Glomerular endothelial cell (primary cell): ENCODE data around the gene RIBC2. TPM values are rescaled to one million over a fixed set of nuclear protein-coding genes. Genes with fewer than 3 reads are reported as not detected.
A peak's percentile ranks its signal among the peaks of the same experiment; 100 is the strongest.
"Not testable (repeated sequence)": the region's sequence is repeated elsewhere in the genome, so short reads cannot be mapped to it uniquely, and the experiment has no call there.

ENCODE experiments used
- DNase-seq: peaks from one replicate; pipeline ENCODE4 v3.0.0-alpha.2; 2011; ENCODE audit warnings: low read depth, low spot score; ENCODE audit errors: extremely low read depth
- total RNA-seq: library from RNA; depleted of rRNA; stranded (reverse); fragments of >200 nt; gene quantifications from 2 replicates; pipeline ENCODE4 v1.2.3, GENCODE V29; 2015

Gene RIBC2, protein sequence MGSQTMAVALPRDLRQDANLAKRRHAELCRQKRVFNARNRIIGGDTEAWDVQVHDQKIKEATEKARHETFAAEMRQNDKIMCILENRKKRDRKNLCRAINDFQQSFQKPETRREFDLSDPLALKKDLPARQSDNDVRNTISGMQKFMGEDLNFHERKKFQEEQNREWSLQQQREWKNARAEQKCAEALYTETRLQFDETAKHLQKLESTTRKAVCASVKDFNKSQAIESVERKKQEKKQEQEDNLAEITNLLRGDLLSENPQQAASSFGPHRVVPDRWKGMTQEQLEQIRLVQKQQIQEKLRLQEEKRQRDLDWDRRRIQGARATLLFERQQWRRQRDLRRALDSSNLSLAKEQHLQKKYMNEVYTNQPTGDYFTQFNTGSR
- 0.23 TPM in 1 of 2 replicates, not detected in the other for total RNA-seq

DNA sequence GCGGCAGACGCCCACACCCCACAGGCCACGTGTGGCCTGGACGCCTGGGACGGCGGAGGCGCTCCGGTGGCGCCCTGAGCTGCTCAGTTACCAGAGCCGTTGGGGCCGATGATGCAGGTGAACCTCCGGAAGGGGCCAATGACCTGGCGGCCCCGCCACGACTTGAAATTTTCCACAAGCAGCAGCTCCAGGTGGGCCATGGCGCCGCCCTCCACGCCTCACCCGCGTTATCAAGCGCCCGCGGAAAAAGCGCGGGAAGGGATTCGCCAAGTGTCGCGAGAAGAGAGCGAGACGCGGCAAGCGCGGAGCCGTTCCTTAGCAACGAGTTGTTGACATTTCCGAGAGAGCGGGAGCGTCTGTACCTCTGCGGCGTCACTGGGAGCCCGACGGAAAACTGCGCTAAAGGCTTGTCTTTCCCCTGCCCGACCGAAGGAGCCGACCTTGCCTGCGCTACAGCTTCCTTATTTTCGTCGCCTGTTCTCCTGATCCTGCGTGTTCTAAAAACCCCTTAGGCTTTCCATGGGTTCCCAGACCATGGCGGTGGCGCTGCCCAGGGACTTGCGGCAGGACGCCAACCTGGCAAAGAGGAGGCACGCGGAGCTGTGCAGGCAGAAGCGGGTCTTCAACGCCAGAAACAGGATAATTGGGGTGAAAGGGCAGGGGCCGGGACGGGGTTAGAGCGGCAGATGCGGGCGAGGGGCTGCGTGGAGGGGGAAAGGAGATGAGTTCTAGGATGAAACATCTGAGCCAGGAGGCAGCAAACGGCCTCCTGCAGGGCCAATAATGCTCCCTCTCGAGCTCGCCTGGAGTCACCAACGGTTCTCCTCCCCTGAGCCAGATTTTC is at the start of gene RIBC2, which contains the start of gene SMC1B:
RIBC2 (plus strand) TSS at position 326 of the 844 bp plus-strand sequence; CDS start at position 520, 194 bp downstream.
SMC1B (minus strand) TSS at position 232 of the 844 bp plus-strand sequence; CDS start at position 200, 32 bp downstream.
- peak; percentile 39 for DNase-seq

DNA sequence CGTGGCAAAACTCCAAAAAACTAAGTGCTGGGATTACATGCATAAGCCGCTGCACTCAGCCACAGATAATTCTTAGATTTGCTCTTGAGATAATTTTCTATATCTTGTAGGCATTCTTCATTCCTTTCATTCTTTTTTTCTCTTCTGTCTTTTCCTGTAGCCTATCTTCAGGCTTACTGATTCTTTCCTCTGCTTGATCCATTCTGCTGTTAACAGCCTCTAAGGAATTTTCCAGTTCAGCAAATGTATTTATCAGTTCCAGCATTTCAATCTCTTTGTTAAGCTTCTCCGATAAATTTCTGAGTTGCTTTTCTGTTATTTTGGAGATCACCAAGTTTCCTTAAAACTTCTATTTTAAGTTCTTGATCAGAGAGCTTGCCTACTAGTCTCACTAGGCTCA is 46.8 kb upstream of the RIBC2 start:
- no peak for DNase-seq

DNA sequence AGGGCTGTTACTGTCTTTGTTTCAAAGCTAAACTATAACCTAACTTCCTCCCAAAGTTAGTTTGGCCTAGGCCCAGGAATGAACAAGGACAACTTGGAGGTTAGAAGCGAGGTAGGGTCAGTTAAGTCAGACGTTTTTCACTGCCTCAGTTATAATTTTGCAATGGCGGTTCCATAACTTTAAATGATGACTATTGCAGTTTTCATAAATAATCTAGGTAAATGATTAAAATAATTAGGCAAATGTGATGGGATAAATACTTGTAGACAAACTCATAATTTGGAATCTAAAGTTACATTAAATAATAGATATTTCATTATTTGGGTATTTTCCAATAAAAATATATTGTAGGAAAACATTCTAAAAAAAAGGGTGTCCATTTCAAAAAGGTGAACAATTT is 39.9 kb upstream of the RIBC2 start:
- DNase-seq = not testable (repeated sequence)

DNA sequence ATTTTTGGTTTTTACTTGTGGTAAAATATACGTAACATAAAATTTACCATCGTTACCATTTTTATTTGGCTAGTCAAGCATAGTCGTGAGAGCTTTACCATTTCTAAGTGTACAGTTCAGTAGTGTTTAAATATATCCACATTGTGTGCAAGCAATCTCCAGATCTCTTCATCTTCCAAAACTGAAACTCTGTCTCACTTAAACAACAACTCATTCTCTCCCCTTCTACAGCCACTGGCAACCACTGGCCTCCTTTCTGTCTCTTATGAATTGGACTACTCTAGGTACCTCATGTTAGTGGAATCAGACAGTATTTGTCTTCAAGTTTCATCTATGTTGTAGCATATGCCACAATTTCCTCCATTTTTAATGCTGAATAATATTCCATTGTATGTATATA is 37.5 kb upstream of the RIBC2 start:
- no peak for DNase-seq

DNA sequence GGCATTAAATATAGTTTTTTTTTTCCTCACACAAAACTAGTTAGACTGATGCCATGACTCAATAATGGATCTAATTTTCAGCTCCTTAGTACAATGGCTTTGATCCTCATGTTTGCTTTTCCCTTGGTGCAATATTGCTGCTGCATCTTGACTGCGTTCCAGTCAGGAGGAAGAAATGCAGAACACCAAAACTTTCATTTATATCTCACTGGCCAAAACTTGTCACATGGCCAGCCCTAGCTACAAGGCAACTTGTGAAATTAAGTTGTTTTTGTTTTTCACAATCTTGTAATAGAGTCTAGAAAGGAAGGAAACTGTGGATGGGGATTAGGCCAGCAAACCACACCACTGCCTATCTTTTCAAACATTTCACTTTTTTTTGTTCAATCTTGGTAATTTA is 36.8 kb upstream of the RIBC2 start:
- DNase-seq = no peak

DNA sequence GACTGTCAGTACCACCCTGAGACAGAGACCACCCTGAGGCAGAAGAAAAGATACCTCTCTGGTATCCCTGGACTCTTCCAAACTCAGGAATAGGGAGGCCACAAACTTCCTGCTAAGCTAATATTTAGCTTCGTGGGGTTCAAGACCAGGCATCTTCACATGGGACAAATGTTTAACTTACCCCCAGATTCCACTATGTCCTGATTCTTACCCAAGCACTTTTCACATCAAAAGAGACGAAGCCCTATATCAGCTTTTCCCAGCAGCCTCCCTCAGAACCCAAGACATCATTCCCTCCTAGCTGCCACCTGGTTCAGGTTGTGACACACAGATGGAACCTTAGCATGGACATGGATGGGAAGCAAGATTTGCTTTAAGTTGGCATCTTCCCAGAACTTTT is 32.1 kb upstream of the RIBC2 start:
- no peak for DNase-seq

DNA sequence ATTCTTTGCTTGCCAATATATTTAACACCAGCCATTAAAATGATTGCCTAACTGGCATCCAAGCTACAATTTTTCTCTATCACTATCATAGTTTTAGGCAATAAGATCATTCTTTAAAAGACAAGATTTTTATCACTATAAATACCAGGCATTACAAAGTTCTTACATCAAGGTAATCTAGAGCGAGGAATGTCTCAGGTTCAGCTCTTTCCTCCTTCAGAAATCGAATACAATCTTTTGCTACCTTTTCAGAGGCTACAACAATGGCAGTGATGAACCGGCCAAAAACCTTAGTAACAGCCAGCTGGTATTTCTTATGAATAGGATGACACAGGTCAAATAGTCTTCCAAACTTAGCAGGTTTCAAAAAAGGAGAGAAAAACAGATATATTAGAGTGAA is 23.9 kb upstream of the RIBC2 start:
- DNase-seq = no peak

DNA sequence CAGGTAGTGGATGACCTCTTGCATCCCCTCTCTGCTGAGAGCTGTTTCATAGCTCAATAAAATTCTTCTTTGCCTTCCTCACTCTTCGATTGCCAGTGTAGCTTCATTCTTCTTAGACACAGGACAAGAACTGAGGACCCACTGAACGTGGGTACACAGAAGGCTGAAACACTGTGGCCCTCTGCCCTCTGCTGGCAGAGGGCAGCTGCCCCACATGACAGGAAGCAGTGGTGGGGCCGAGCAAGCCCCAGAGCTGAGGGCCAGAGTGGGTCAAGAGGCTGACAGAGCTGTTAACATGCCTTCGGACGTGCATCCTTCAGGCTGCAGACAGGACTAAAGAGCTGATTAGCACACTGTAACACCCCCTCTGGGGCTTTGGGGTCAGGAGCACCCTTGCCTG is 15.7 kb upstream of the RIBC2 start:
- DNase-seq = no peak

DNA sequence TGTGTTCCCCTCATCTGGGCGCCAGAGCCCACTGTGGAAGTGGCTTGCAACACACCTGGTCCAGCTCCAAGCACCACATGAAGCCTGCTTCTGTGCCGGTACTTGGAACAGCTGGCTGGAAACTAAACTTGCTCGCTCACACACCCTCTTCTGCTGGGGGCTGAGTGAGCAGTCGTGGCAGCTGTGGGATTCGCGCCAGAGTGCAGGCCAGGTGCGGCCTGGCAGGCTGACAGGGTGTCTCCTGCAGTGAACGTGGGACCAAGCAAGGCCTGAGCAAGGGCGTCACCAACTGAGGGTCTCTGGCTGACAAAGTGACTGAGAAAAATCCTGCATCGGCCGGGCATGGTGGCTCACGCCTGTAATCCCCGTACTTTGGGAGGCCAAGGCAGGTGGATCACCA is 15.3 kb upstream of the RIBC2 start:
- no peak for DNase-seq

DNA sequence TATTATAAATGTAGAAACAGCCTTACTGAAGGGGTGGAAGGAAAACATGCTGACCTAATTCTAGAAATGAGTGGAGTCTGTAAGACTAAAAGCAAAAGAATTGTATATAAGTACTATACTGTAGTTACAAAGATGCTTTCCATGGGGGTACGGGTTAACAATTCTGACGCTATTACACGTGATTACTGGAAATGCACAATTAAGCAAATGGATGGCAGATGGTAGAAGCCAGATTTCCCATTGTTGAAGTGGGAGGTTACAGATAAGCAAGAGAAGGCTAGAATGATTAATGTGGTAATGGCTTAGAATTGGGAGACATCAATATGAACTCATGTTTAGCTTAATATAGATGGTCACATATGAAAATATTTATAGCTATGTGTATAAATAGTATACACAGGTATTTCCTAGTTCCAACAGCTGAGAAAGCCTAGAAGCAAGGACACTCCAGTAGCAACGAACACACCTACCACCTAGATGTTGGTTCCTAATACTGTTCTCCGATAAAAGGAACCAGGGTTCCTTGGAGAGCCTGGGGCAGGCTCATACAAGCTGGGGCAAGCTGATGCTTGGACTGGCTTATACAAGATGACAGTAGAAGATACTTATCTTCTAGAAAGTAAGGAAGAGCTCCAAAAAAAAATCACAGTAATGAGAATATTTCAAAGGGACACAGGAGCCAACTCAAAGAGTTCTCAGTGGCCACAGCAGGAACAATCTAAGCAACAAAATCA is 13.6 kb upstream of the RIBC2 start:
- no peak for DNase-seq

DNA sequence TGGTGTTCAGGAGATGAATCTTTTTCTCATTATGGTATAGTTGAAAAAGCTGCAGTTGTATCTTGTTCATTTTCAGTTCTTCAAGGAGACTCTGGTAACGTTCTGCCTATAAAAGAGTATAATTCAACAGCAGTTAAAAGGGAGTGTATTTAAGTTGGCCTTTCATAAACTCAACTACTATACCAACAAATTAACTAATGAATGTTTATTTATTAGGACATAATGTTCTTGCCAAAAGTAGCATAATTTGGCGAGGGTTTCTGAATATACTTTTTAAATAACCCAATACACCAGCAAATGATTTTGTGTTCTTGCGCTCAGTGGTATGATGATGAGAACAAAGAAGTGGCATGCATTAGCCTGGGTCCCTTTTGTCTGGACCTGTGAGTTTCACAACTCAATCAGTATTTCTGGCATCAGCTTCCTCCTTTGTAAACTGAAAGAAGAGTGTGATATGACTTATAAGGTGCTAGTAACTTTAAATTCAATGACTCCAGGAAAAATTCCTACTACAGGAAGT is 11.0 kb upstream of the RIBC2 start:
- DNase-seq = no peak

DNA sequence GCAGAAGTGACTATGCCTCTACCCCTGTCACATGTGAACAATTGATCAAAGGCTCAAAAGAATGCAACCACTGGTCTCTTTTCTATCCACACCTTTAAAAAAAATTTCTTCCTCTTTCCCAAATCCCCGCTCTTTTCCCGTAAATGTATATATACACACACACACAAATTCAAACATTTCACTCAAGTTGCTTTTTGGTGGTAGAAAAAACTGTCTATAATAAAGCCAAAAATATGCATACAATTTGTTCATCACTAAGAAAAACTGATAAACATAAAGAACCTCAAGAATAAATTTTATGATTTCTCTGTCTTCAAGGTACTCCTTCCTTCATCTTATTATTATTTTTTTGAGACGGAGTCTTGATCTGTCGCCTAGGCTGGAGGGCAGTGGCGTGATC is 5.7 kb upstream of the RIBC2 start:
- no peak for DNase-seq

DNA sequence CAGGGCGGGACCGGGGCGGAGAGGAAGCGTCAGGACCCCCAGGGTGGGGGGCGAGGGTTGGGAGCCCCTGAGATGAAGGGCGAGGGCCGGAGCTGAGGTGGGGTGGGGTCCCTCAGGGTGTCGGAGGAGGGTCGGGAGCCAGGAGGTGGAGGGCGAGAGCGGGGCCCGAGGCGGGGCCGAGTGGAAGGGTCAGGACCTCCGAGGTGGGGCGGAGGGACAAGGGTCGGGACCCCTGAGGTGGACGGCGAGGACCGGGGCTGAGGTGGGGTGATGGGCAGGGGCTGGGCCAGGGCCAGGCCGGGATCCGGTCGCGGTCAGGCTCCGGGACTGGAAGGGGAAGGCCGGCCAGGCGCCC is 503 bp upstream of the RIBC2 start:
- DNase-seq = no peak

DNA sequence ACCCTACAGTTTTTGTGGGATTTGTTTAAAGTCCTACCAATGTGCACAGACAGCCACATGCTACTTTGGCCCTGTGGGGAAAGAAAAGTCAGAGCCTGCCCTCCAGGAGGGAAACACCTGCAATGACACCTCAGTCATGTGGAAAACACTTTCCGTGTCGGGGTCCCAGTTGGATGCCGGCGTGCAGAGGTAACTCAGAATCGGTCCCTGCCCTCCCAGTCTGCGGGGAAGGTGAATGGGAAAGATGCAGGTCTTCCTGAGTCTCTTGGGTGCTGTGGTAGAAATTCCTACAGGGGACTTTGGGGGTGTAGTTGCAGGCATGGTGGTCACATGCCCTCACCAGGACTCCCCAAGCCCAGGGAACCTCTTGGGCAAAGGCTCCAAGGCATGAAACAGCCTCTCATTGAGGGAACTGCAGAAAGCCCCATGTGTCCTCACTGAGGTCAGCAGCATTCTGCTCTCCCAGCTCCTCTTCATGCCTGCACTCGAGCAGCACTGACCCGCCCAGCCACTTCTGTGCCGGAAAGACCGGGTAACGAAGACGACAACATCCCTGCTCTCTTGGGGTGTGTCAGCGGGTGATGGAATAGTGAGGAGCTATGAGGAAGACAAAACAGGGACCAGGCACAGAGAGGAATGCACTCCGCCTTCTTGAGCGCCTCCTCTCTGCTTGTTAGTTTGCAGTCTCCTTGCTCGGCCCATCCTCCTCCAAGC is 4.7 kb downstream of the RIBC2 start:
- no peak for DNase-seq

DNA sequence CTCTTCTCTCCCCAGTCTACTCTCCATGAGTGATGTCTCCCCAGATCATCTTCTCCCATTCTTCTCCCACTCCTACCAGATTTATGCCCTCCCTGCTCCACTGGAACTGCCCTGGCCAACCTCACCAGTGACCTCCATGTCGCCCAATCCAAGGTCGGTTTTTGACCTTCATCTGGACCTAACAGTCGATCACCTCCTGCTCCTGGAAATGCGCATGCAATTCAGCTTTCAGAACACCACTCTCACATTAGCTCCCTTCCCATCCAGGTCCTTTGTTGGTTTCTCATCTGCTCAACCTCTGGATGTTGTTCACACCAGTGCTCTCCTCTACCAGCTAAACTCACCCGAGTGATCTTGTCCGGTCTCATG is 5.3 kb downstream of the RIBC2 start:
- DNase-seq = no peak

DNA sequence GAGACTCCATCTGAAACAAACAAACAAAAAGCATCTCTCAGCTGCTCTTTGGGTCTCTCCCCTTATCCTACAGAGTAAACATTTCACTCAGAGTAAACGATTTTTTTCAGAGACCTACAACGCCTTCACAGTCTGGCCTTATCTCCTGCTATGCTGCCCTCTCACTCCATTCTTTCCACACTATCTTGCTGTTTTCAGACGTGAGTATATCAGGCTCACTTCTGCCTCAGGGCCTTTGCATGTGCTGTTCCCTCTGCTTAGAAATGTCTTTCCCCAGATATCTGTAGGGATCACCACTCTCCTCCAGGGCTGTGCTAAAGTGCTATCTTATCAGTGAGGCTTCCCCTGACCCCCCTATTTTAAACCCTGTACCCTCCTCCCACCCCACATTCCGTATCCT is 6.5 kb downstream of the RIBC2 start:
- no peak for DNase-seq

DNA sequence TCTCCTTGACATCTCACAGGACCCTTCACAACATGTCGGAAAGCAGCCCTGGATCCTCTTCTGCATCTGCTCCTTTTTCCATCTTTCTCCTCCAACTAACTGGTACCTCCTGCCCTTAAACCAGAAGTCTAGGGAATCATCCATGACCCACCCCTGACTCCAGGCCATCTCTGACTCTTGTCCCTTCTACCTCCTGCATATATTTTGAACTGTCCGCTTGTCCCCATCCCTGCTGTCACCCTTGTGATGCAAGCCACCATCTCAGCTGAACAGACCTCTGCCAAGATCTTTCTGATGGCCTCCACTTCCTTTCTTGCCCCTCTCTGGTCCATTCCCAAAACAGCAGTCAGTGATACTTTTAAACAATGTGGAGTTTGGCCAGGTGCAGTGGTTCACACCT is 7.0 kb downstream of the RIBC2 start:
- no peak for DNase-seq

DNA sequence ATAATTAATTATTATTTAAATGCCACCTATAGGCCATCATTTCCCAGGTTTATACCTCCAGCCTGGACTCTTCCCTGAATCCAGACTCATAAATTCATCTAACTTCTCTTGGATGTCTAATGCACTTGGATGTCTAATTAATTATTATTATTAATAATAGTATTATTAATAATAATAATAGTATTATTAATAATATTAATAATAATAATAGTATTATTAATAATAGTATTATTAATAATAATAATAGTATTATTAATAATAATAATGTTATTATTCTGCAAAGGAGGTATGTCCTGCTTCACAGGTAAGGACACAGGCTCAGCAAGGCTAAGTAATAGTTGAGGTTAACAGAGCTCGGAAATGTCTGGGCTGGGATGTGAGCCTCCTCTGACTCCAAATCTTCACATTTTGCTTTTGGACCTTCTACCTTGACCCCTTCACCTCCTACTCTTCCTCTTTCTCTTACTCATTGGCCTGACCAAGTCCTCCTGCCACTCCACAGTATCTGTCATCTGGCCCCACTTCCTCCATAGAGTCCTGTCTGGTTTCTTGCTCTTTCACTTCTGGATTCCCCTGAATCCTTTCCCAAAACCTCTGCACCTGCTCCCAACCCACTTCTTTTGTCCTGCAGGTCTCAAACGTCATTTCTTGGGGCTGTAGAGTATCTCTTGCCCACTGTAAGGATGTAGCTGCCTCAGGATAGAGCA is 8.0 kb downstream of the RIBC2 start:
- DNase-seq = no peak

DNA sequence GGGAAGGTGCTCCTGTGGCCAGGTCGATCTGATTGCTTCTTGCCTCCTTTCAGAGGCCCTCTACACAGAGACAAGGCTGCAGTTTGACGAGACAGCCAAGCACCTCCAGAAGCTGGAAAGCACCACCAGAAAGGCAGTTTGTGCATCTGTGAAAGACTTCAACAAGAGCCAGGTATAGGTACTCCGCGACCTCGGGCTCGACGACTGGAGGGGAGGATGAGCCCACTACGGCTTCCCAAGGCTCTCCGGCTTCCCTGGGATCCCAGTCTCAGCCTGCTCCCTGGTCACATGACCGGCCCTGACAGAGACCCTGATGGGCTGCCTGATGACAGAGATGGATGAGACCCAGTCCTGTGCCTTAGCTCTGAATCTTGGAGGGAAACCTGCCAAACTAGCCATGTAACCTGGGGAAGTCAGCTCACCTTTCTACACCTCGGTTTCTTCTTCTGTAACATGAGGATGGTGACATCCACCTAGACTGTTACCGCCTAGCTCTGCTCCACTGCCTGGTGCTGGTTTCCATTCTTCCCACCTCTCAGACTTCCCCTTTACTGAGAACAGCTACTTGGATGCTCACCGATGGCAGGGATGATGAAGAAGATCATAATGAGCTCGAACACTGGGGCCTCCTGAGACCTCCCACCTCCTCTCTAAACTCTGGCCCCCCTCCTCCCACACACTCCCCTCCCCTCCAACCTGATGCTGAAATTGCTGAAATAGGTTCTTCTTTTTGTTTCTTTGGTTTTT is 8.9 kb downstream of the RIBC2 start:
- DNase-seq = no peak
